ENCODE data around the gene ZNF319. TPM values are rescaled to one million over a fixed set of nuclear protein-coding genes. Genes with fewer than 3 reads are reported as not detected.

The ZNF319 gene
- total and polyA plus RNA-seq, 2 of the 4 experiments (the other 2 are of a cell fraction), result 0.90 to 6.3 TPM

DNA sequence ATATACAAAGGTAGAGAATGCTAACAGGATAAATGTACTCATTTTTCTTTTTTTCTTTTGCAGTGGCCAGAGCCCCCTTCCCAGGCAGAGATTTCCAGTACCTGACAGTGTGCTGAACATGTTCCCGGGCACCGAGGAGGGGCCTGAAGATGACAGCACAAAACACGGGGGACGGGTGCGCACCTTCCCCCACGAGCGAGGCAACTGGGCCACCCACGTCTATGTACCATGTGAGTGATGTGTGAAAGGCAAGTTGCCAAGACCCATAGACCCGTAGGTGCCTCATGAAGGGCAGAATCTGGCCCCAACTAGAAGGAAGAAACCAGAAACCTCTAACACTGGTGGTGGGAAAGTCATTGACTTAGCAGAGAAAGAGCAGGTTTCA is 1.9 kb upstream of the ZNF319 start:
- no peak overlapping the region for H3K4ac ChIP-seq (ENCODE audit: low read depth, low read length)
- H3K9me3 ChIP-seq (ENCODE audit: control insufficient read depth, insufficient read depth, low read length), result no peaks in the 10 kb centered on the region
- no peak for DNase-seq
- no peaks in the 10 kb centered on the region for H3K27me3 ChIP-seq (ENCODE audit: control insufficient read depth, insufficient read depth, low read length)
- H3K4me1 ChIP-seq (ENCODE audit: control insufficient read depth, insufficient read depth, low read length), result peaks cover 12% of the 10 kb centered on the region
- no peak overlapping the region for H3K4me3 ChIP-seq (ENCODE audit: insufficient read depth, low read depth, low read length)
- H3K36me3 ChIP-seq (ENCODE audit: control insufficient read depth, insufficient read depth, low read length), result peaks cover 16% of the 10 kb centered on the region
- no TSS peak for BruUV-seq (replicated peaks)
- dilution Hi-C loops (cut with HindIII; ENCODE audit: low sequenced_read_pairs, unreplicated experiment) (no loop called here), intact Hi-C loops (cut with micrococcal nuclease) (loop anchor here (5.0 to 10.0 kb wide), 3 partner anchors 358 to 425 kb away; no protein-coding TSS in a partner anchor), in situ Hi-C loops (cut with MboI; ENCODE audit: low sequenced_read_pairs) (loop anchor here (5.0 to 10.0 kb wide), 3 partner anchors 105 to 438 kb away; no protein-coding TSS in a partner anchor)
- POLR2A ChIA-PET (ENCODE audit: unreplicated experiment), result no interaction called here
- no peak overlapping the region for H4K91ac ChIP-seq (ENCODE audit: insufficient read depth, low read depth, low read length)
- TF ChIP-seq RFX5 (IDR thresholded peaks at IDR 0.05; ENCODE audit: low read depth, low read length) (no peak), NFE2L2 (IDR thresholded peaks at IDR 0.05; ENCODE audit: low read depth, low read length) (no peak), RCOR1 (IDR thresholded peaks at IDR 0.05; ENCODE audit: insufficient replicate concordance, low read length) (no peak), MAZ (IDR thresholded peaks at IDR 0.05; ENCODE audit: borderline replicate concordance, low read depth, low read length) (no peak), MAFK (IDR thresholded peaks at IDR 0.05; ENCODE audit: low read depth, low read length) (no peak), MXI1 (IDR thresholded peaks at IDR 0.05; ENCODE audit: borderline replicate concordance, low read depth, low read length) (no peak), FOS (IDR thresholded peaks at IDR 0.05; ENCODE audit: low read depth, low read length) (no peak), BHLHE40 (IDR thresholded peaks at IDR 0.05; ENCODE audit: low read depth, low read length) (no peak), USF2 (IDR thresholded peaks at IDR 0.05; ENCODE audit: low read depth, low read length) (no peak), RAD21 (IDR thresholded peaks at IDR 0.05; ENCODE audit: low read length) (no peak), SMC3 (IDR thresholded peaks at IDR 0.05; ENCODE audit: low read depth, low read length) (no peak), POLR2A (IDR thresholded peaks at IDR 0.05; ENCODE audit: low read depth, low read length) (no peak), CEBPB (IDR thresholded peaks at IDR 0.05; ENCODE audit: low read depth, low read length) (no peak), CHD1 (IDR thresholded peaks at IDR 0.05; ENCODE audit: low read depth, low read length) (no peak)
- TF ChIP-seq, protein P1, sequence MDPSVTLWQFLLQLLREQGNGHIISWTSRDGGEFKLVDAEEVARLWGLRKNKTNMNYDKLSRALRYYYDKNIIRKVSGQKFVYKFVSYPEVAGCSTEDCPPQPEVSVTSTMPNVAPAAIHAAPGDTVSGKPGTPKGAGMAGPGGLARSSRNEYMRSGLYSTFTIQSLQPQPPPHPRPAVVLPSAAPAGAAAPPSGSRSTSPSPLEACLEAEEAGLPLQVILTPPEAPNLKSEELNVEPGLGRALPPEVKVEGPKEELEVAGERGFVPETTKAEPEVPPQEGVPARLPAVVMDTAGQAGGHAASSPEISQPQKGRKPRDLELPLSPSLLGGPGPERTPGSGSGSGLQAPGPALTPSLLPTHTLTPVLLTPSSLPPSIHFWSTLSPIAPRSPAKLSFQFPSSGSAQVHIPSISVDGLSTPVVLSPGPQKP (IDR thresholded peaks at IDR 0.05; ENCODE audit: borderline replicate concordance, low read depth, low read length), result no peak
- TF ChIP-seq, protein P2, sequence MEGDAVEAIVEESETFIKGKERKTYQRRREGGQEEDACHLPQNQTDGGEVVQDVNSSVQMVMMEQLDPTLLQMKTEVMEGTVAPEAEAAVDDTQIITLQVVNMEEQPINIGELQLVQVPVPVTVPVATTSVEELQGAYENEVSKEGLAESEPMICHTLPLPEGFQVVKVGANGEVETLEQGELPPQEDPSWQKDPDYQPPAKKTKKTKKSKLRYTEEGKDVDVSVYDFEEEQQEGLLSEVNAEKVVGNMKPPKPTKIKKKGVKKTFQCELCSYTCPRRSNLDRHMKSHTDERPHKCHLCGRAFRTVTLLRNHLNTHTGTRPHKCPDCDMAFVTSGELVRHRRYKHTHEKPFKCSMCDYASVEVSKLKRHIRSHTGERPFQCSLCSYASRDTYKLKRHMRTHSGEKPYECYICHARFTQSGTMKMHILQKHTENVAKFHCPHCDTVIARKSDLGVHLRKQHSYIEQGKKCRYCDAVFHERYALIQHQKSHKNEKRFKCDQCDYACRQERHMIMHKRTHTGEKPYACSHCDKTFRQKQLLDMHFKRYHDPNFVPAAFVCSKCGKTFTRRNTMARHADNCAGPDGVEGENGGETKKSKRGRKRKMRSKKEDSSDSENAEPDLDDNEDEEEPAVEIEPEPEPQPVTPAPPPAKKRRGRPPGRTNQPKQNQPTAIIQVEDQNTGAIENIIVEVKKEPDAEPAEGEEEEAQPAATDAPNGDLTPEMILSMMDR (conservative IDR thresholded peaks at IDR 0.05; ENCODE audit: low read depth, low read length), result no peak
- no peak overlapping the region for H3K4me2 ChIP-seq (ENCODE audit: low read depth, low read length)
- 70% methylated on average over 7 of the region's 9 CpGs; no CpG with 5 or more reads in 1 of the 2 experiments for WGBS, 2 experiments (ENCODE audit: extremely low coverage in 2 of 2, insufficient read length in 1 of 2)
- no peak overlapping the region for H2AK9ac ChIP-seq (replicated peaks; ENCODE audit: low read depth, low read length, poor library complexity)
- H4K8ac ChIP-seq (ENCODE audit: low read depth in 2 of 2, low read length in 2 of 2), result no peak overlapping the region
- H2BK15ac ChIP-seq (ENCODE audit: low read depth, low read length), result no peak overlapping the region
- H3K9me1 ChIP-seq (ENCODE audit: insufficient read depth, low read length), result peaks cover 11% of the 10 kb centered on the region; the same call in 1 of the 2 replicates
- H3K27ac ChIP-seq (ENCODE audit: insufficient read depth, low read length), result no peak overlapping the region
- no peak overlapping the region for H2BK5ac ChIP-seq (ENCODE audit: low read depth, low read length, poor library complexity, severe bottlenecking)
- no peak overlapping the region for H3K9ac ChIP-seq (ENCODE audit: low read depth, low read length)
- no peak overlapping the region for H4K5ac ChIP-seq (ENCODE audit: low read depth, low read length)
- ATAC-seq (ENCODE audit: low read depth), result no peak
- H3K18ac ChIP-seq (ENCODE audit: low read depth, low read length), result no peak overlapping the region
- H2BK20ac ChIP-seq (ENCODE audit: low read depth, low read length), result no peak overlapping the region
- no peak overlapping the region for H3K56ac ChIP-seq (ENCODE audit: extremely low read depth, insufficient read depth, low read length)
- CTCF ChIA-PET, result no interaction called here
- H2BK120ac ChIP-seq (ENCODE audit: low read depth, low read length), result no peak overlapping the region
- H2AFZ ChIP-seq (replicated peaks; ENCODE audit: low read length, poor library complexity), result no peak overlapping the region
- H4K20me1 ChIP-seq (ENCODE audit: insufficient read depth, low read length), result peaks cover 10% of the 10 kb centered on the region; the same call in 1 of the 2 replicates
- H3K23ac ChIP-seq (ENCODE audit: low read depth, low read length), result no peak overlapping the region
- peaks cover 18 to 47% of the 10 kb centered on the region in 2 experiments for H3K79me1 ChIP-seq (ENCODE audit: low read depth in 1 of 2, low read length in 2 of 2)
- H3K14ac ChIP-seq (replicated peaks; ENCODE audit: low read depth, low read length), result no peak overlapping the region
- no peak overlapping the region for H2AK5ac ChIP-seq (ENCODE audit: low read depth, low read length)
